PC-3 (cell line): ENCODE results near the gene DET1. TPM values are rescaled to one million over a fixed set of nuclear protein-coding genes. Genes with fewer than 3 reads are reported as not detected.
"Not testable (repeated sequence)": the region's sequence is repeated elsewhere in the genome, so short reads cannot be mapped to it uniquely, and the experiment has no call there.

ENCODE experiments used
- ATAC-seq: fragments of 200-7000 bp; cut with Tn5 transposase; 2 replicates; pipeline ENCODE4 v1.9.1; 2020; ENCODE audit warnings: mild to moderate bottlenecking, moderate library complexity
- BruUV-seq: library from RNA; stranded (reverse); fragments of 400-500 nt; replicated peaks from 2 replicates; lab custom pipeline; 2021; lab: Mats Ljungman, UMichigan
- CTCF ChIA-PET: fragments of 300-600 bp; sonication (Branson Sonifier 250); formaldehyde crosslinking; loops from one replicate; lab custom pipeline; 2022; ENCODE audit warnings: antibody characterized with exemption; lab: Charles Lee
- POLR2A ChIA-PET: fragments of 300-600 bp; sonication (Branson Sonifier 250); formaldehyde crosslinking; loops from one replicate; lab custom pipeline; 2022; ENCODE audit warnings: antibody characterized with exemption; ENCODE audit not compliant: unreplicated experiment; lab: Charles Lee
- DNase-seq: peaks from one replicate; pipeline ENCODE4 v3.0.0-alpha.2; 2015
- H2AFZ ChIP-seq: fragments of 300-600 bp; sonication (generic); 2 replicates; pipeline ENCODE4 v1.6.0; 2016; ENCODE audit warnings: antibody characterized with exemption, low read length
- H3F3A ChIP-seq: fragments of 300-600 bp; sonication (generic); one replicate; pipeline ENCODE4 v1.6.0; 2017; ENCODE audit warnings: antibody characterized with exemption, low read length, control low read depth, mild to moderate bottlenecking; ENCODE audit not compliant: unreplicated experiment
- H3K27ac ChIP-seq: fragments of 300-600 bp; sonication (generic); 2 replicates; pipeline ENCODE4 v1.5.1; 2016; ENCODE audit warnings: mild to moderate bottlenecking, low read length
- H3K27me3 ChIP-seq: fragments of 300-600 bp; sonication (generic); 2 replicates; pipeline ENCODE4 v1.6.1; 2016; ENCODE audit warnings: low read length, mixed read lengths
- H3K36me3 ChIP-seq: fragments of 300-600 bp; sonication (generic); 2 replicates; pipeline ENCODE4 v1.6.1; 2016; ENCODE audit warnings: low read depth, mixed run types, low read length, mixed read lengths
- H3K4me1 ChIP-seq: fragments of 300-600 bp; sonication (generic); 2 replicates; pipeline ENCODE4 v1.5.1; 2016; ENCODE audit warnings: low read length; ENCODE audit not compliant: insufficient read depth
- H3K4me2 ChIP-seq: fragments of 300-600 bp; sonication (generic); 2 replicates; pipeline ENCODE4 v1.6.0; 2016; ENCODE audit warnings: low read length
- H3K4me3 ChIP-seq: fragments of 300-600 bp; sonication (generic); 2 replicates; pipeline ENCODE4 v1.5.1; 2016; ENCODE audit warnings: mild to moderate bottlenecking, low read length, mixed read lengths
- H3K79me2 ChIP-seq: fragments of 300-600 bp; sonication (generic); 2 replicates; pipeline ENCODE4 v1.6.1; 2017; ENCODE audit warnings: low read length, mixed read lengths
- H3K9ac ChIP-seq: fragments of 300-600 bp; sonication (generic); 2 replicates; pipeline ENCODE4 v1.6.0; 2016; ENCODE audit warnings: mild to moderate bottlenecking, low read length
- H3K9me2 ChIP-seq: fragments of 300-600 bp; sonication (generic); replicated peaks from 2 replicates; pipeline ENCODE4 v1.6.1; 2016; ENCODE audit warnings: mixed run types, low read length, mixed read lengths
- H3K9me3 ChIP-seq: fragments of 300-600 bp; sonication (generic); 2 replicates; pipeline ENCODE4 v1.6.1; 2016; ENCODE audit warnings: low read length, mixed read lengths
- H4K20me1 ChIP-seq: fragments of 300-600 bp; sonication (generic); 2 replicates; pipeline ENCODE4 v1.6.1; 2016; ENCODE audit warnings: low read length, mixed read lengths
- CTCF ChIP-seq: fragments of 300-600 bp; sonication (generic); conservative IDR thresholded peaks from 2 replicates; pipeline ENCODE4 v1.5.1; 2017; ENCODE audit warnings: antibody characterized with exemption, low read depth, mild to moderate bottlenecking, low read length
- EZH2 ChIP-seq: fragments of 300-600 bp; sonication (generic); IDR thresholded peaks from one replicate; pipeline ENCODE4 v1.6.1; 2017; ENCODE audit warnings: antibody characterized with exemption, mild to moderate bottlenecking, low read length; ENCODE audit not compliant: unreplicated experiment
- EZH2phosphoT487 ChIP-seq: fragments of 300-600 bp; sonication (generic); IDR thresholded peaks from 2 replicates; pipeline ENCODE4 v1.6.1; 2018; ENCODE audit warnings: mild to moderate bottlenecking, antibody characterized with exemption, low read length, borderline replicate concordance
- intact Hi-C: fragments of 100-400 bp; cut with micrococcal nuclease; formaldehyde crosslinking; loops from 2 replicates; pipeline ENCODE4 v1.9.0; 2023
- total RNA-seq: library from RNA; depleted of rRNA; stranded (reverse); fragments of >200 nt; gene quantifications from 2 replicates; pipeline ENCODE4 v1.2.3, GENCODE V29; 2014

DET1 gene
- total RNA-seq, 1 experiment from 2014 or later: 1.6 TPM

- Histone ChIP-seq H3K4me1 (no peaks in the 10 kb centered on the region; the same call in 1 of the 2 replicates), H3F3A (no peaks in the 10 kb centered on the region), H3K9me3 (no peaks in the 10 kb centered on the region), H3K4me2 (no peak overlapping the region), H3K27ac (no peak overlapping the region), H3K9ac (no peak overlapping the region), H2AFZ (no peak overlapping the region), H4K20me1 (no peaks in the 10 kb centered on the region), H3K27me3 (no peaks in the 10 kb centered on the region), H3K4me3 (no peak overlapping the region), H3K79me2 (no peaks in the 10 kb centered on the region), H3K36me3 (no peaks in the 10 kb centered on the region), H3K9me2 (no peaks in the 10 kb centered on the region)
- ATAC-seq: no peak
- ChIA-PET POLR2A (no interaction called here), CTCF (no interaction called here)
- intact Hi-C loops: no loop called here
- no TSS peak for BruUV-seq
- TF ChIP-seq CTCF (no peak), EZH2phosphoT487 (no peak), EZH2 (no peak)
- DNase-seq: no peak
Observed at GRCh38 chr15:88541709-88542341, 4.7 kb downstream of the DET1 start.

GRCh38 chr15:88541111-88541510, 5.4 kb downstream of the DET1 start:
- H2AFZ ChIP-seq, H3K79me2 ChIP-seq, H3K9me3 ChIP-seq, BruUV-seq, H3K4me1 ChIP-seq, H3K9me2 ChIP-seq, H3K27ac ChIP-seq, H3K36me3 ChIP-seq, H3K4me2 ChIP-seq, H3F3A ChIP-seq, DNase-seq, H3K27me3 ChIP-seq, H3K9ac ChIP-seq, POLR2A ChIA-PET, intact Hi-C loops, H4K20me1 ChIP-seq, ATAC-seq, H3K4me3 ChIP-seq, CTCF ChIA-PET: not testable (repeated sequence)

- H3K36me3 ChIP-seq, H3K4me3 ChIP-seq, H3K27ac ChIP-seq, H3K9me2 ChIP-seq, H3K27me3 ChIP-seq, H3F3A ChIP-seq, CTCF ChIA-PET, intact Hi-C loops, H3K9ac ChIP-seq, H3K4me1 ChIP-seq, ATAC-seq, BruUV-seq, POLR2A ChIA-PET, H2AFZ ChIP-seq, H3K79me2 ChIP-seq, H3K4me2 ChIP-seq, H3K9me3 ChIP-seq, DNase-seq, H4K20me1 ChIP-seq: not testable (repeated sequence)
Observed at GRCh38 chr15:88540350-88540749, 6.1 kb downstream of the DET1 start.

GRCh38 chr15:88539441-88539840, 7.0 kb downstream of the DET1 start:
- H3K4me3 ChIP-seq: no peak overlapping the region
- intact Hi-C loops: no loop called here
- ChIA-PET POLR2A (no interaction called here), CTCF (no interaction called here)
- H3K4me2 ChIP-seq: no peak overlapping the region
- DNase-seq (no peak), ATAC-seq (no peak)
- H3K4me1 ChIP-seq: no peaks in the 10 kb centered on the region
- no peaks in the 10 kb centered on the region for H3K79me2 ChIP-seq
- H3K9ac ChIP-seq: no peak overlapping the region
- H3F3A ChIP-seq: no peaks in the 10 kb centered on the region
- H4K20me1 ChIP-seq: no peaks in the 10 kb centered on the region
- H2AFZ ChIP-seq: no peak overlapping the region
- no peaks in the 10 kb centered on the region for H3K27me3 ChIP-seq
- H3K9me3 ChIP-seq: no peaks in the 10 kb centered on the region
- no peaks in the 10 kb centered on the region for H3K36me3 ChIP-seq
- BruUV-seq: no TSS peak
- H3K9me2 ChIP-seq: no peaks in the 10 kb centered on the region
- no peak for TF ChIP-seq EZH2
- TF ChIP-seq CTCF: no peak
- no peak for TF ChIP-seq EZH2phosphoT487
- no peak overlapping the region for H3K27ac ChIP-seq
